SK-N-SH treated with all-trans-retinoic acid at 6 μM for 48 hours (cell line): ENCODE results near the gene STK35.

ENCODE experiments used
- ATAC-seq: fragments of 200-7000 bp; cut with Tn5 transposase; 3 replicates; pipeline ENCODE4 v1.9.1; 2020; ENCODE audit warnings: mild to moderate bottlenecking, moderate library complexity
- BACH2 ChIP-seq: fragments of 250-450 bp; sonication (Bioruptor Pico); IDR thresholded peaks from 2 replicates; pipeline ENCODE4 v1.9.0; 2021; ENCODE audit warnings: mild to moderate bottlenecking, borderline replicate concordance
- CSDC2 ChIP-seq: fragments of 250-450 bp; sonication (Bioruptor Pico); IDR thresholded peaks from 2 replicates; pipeline ENCODE4 v1.5.0; 2020; ENCODE audit warnings: mild to moderate bottlenecking, moderate library complexity
- CSRNP3 ChIP-seq: fragments of 250-450 bp; sonication (Bioruptor Pico); IDR thresholded peaks from 2 replicates; pipeline ENCODE4 v1.5.1; 2021; ENCODE audit warnings: mild to moderate bottlenecking, moderate library complexity
- ESRRG ChIP-seq: fragments of 250-450 bp; sonication (Bioruptor Pico); IDR thresholded peaks from 2 replicates; pipeline ENCODE4 v1.6.1; 2021; ENCODE audit warnings: mild to moderate bottlenecking
- ISL1 ChIP-seq: fragments of 250-450 bp; sonication (Bioruptor Pico); IDR thresholded peaks from 2 replicates; pipeline ENCODE4 v2.1.2; 2022; ENCODE audit warnings: mild to moderate bottlenecking, moderate library complexity
- PATZ1 ChIP-seq: fragments of 250-450 bp; sonication (Bioruptor Pico); IDR thresholded peaks from 2 replicates; pipeline ENCODE4 v1.8.0; 2020; ENCODE audit warnings: mild to moderate bottlenecking, moderate library complexity, borderline replicate concordance
- PPARA ChIP-seq: fragments of 250-450 bp; sonication (Bioruptor Pico); IDR thresholded peaks from 2 replicates; pipeline ENCODE4 v1.5.0; 2020; ENCODE audit warnings: mild to moderate bottlenecking, borderline replicate concordance
- RARB ChIP-seq: fragments of 250-450 bp; sonication (Bioruptor Pico); IDR thresholded peaks from 2 replicates; pipeline ENCODE4 v1.8.0; 2021; ENCODE audit warnings: mild to moderate bottlenecking, moderate library complexity
- TOX ChIP-seq: fragments of 250-450 bp; sonication (Bioruptor Pico); IDR thresholded peaks from 2 replicates; pipeline ENCODE4 v1.8.0; 2021; ENCODE audit warnings: mild to moderate bottlenecking, moderate library complexity, borderline replicate concordance
- ZC3H10 ChIP-seq: fragments of 250-450 bp; sonication (Bioruptor Pico); IDR thresholded peaks from 2 replicates; pipeline ENCODE4 v1.5.1; 2021; ENCODE audit warnings: mild to moderate bottlenecking, moderate library complexity
- ZFP30 ChIP-seq: fragments of 450-650 bp; formaldehyde crosslinking; IDR thresholded peaks from 2 replicates; pipeline ENCODE4 v1.5.0; 2022; ENCODE audit warnings: mild to moderate bottlenecking, moderate library complexity
- ZNF565 ChIP-seq: fragments of 450-650 bp; formaldehyde crosslinking; conservative IDR thresholded peaks from 2 replicates; pipeline ENCODE4 v1.5.0; 2020; ENCODE audit warnings: low read depth, mild to moderate bottlenecking, moderate library complexity
- ZNF70 ChIP-seq: fragments of 450-650 bp; formaldehyde crosslinking; IDR thresholded peaks from 2 replicates; pipeline ENCODE4 v1.5.0; 2020; ENCODE audit warnings: mild to moderate bottlenecking, moderate library complexity
- ZNF8 ChIP-seq: fragments of 450-650 bp; formaldehyde crosslinking; IDR thresholded peaks from 2 replicates; pipeline ENCODE4 v1.5.0; 2020; ENCODE audit warnings: mild to moderate bottlenecking, moderate library complexity
- TF ChIP-seq, protein P1 (sequence below): fragments of 250-450 bp; sonication (Bioruptor Pico); IDR thresholded peaks from 2 replicates; pipeline ENCODE4 v1.8.0; 2021; ENCODE audit warnings: low read depth, mild to moderate bottlenecking, moderate library complexity, borderline replicate concordance
- TF ChIP-seq, protein P2 (sequence below): fragments of 250-450 bp; sonication (Bioruptor Pico); IDR thresholded peaks from 2 replicates; pipeline ENCODE4 v1.5.0; 2020; ENCODE audit warnings: mild to moderate bottlenecking, moderate library complexity

The STK35 gene

DNA sequence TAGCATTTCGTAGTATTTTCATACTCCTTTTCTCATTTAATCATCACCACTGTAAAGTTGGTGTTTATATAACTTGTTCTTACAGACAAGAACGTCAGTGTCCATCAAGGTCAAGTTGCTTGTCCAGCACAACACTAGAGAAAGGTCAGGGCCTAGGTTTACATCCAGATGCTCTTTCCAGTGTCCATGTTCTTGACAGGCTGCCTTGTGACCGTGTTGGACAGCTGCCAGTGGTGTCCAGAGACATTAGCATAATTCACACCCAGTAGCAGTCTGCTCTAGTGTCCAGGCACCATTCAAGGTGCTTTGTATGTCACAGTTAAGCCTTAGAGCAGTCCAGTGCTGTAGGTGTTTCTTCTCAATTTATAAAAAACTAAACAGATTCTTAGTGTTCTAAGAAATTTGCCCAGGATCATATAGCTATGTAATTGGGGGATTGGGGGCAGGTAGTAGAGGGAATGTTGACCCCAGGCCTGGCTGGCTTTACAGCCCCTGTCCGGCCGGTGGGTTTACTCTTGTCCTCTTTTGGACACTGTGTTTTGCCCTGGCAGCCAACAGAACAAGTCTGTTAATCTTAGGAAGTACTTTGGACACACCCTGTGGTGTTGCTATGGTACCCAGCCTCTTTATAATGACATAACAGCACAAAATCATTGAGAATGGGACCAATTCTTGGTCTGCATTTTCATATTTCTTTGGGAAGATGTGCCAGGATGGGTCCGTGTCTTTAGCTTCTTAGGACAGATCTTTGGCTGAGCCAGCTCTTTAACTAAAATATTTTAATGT is 8.0 kb downstream of the STK35 start (continued):
- TF ChIP-seq, protein P1, sequence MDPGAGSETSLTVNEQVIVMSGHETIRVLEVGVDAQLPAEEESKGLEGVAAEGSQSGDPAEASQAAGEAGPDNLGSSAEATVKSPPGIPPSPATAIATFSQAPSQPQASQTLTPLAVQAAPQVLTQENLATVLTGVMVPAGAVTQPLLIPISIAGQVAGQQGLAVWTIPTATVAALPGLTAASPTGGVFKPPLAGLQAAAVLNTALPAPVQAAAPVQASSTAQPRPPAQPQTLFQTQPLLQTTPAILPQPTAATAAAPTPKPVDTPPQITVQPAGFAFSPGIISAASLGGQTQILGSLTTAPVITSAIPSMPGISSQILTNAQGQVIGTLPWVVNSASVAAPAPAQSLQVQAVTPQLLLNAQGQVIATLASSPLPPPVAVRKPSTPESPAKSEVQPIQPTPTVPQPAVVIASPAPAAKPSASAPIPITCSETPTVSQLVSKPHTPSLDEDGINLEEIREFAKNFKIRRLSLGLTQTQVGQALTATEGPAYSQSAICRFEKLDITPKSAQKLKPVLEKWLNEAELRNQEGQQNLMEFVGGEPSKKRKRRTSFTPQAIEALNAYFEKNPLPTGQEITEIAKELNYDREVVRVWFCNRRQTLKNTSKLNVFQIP (CRISPR knock-in tag): no peak

- no peak for ATAC-seq
- TF ChIP-seq PPARA (CRISPR knock-in tag) (no peak), TOX (CRISPR knock-in tag) (no peak), CSRNP3 (CRISPR knock-in tag) (no peak), CSDC2 (CRISPR knock-in tag) (no peak)
- TF ChIP-seq, protein P2, sequence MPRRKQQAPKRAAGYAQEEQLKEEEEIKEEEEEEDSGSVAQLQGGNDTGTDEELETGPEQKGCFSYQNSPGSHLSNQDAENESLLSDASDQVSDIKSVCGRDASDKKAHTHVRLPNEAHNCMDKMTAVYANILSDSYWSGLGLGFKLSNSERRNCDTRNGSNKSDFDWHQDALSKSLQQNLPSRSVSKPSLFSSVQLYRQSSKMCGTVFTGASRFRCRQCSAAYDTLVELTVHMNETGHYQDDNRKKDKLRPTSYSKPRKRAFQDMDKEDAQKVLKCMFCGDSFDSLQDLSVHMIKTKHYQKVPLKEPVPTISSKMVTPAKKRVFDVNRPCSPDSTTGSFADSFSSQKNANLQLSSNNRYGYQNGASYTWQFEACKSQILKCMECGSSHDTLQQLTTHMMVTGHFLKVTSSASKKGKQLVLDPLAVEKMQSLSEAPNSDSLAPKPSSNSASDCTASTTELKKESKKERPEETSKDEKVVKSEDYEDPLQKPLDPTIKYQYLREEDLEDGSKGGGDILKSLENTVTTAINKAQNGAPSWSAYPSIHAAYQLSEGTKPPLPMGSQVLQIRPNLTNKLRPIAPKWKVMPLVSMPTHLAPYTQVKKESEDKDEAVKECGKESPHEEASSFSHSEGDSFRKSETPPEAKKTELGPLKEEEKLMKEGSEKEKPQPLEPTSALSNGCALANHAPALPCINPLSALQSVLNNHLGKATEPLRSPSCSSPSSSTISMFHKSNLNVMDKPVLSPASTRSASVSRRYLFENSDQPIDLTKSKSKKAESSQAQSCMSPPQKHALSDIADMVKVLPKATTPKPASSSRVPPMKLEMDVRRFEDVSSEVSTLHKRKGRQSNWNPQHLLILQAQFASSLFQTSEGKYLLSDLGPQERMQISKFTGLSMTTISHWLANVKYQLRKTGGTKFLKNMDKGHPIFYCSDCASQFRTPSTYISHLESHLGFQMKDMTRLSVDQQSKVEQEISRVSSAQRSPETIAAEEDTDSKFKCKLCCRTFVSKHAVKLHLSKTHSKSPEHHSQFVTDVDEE (CRISPR knock-in tag): no peak
- TF ChIP-seq, protein P1 (CRISPR knock-in tag): no peak
- TF ChIP-seq, all 23 proteins: peak for 0
Observed at GRCh38 chr20:2112910-2113309, 11.3 kb downstream of the STK35 start.

- ATAC-seq: no peak
Observed at GRCh38 chr20:2114127-2114959, 12.7 kb downstream of the STK35 start.

More at GRCh38 chr20:2114127-2114959, 12.7 kb downstream of the STK35 start:
- no peak for TF ChIP-seq ESRRG (CRISPR knock-in tag)
- TF ChIP-seq ZNF8 (CRISPR knock-in tag): no peak
- TF ChIP-seq ZC3H10: no peak
- no peak for TF ChIP-seq CSRNP3 (CRISPR knock-in tag)
- no peak for TF ChIP-seq ISL1
- no peak for TF ChIP-seq ZFP30
- TF ChIP-seq PATZ1 (CRISPR knock-in tag): no peak
- TF ChIP-seq PPARA (CRISPR knock-in tag): no peak
- no peak for TF ChIP-seq ZNF70 (CRISPR knock-in tag)
- TF ChIP-seq RARB (CRISPR knock-in tag): no peak
- no peak for TF ChIP-seq TOX (CRISPR knock-in tag)
- no peak for TF ChIP-seq ZNF565 (CRISPR knock-in tag)
- TF ChIP-seq BACH2 (CRISPR knock-in tag): no peak
- TF ChIP-seq, protein P2 (CRISPR knock-in tag): no peak
- TF ChIP-seq, all 23 proteins: peak for 0
